NCI-H2171 (cell line): Measurements from ENCODE around the gene FOXL3.

Experiments
- DNase-seq: peaks from one replicate; lab custom pipeline; 2025; lab: John Stamatoyannopoulos, UW

The FOXL3 gene

DNA sequence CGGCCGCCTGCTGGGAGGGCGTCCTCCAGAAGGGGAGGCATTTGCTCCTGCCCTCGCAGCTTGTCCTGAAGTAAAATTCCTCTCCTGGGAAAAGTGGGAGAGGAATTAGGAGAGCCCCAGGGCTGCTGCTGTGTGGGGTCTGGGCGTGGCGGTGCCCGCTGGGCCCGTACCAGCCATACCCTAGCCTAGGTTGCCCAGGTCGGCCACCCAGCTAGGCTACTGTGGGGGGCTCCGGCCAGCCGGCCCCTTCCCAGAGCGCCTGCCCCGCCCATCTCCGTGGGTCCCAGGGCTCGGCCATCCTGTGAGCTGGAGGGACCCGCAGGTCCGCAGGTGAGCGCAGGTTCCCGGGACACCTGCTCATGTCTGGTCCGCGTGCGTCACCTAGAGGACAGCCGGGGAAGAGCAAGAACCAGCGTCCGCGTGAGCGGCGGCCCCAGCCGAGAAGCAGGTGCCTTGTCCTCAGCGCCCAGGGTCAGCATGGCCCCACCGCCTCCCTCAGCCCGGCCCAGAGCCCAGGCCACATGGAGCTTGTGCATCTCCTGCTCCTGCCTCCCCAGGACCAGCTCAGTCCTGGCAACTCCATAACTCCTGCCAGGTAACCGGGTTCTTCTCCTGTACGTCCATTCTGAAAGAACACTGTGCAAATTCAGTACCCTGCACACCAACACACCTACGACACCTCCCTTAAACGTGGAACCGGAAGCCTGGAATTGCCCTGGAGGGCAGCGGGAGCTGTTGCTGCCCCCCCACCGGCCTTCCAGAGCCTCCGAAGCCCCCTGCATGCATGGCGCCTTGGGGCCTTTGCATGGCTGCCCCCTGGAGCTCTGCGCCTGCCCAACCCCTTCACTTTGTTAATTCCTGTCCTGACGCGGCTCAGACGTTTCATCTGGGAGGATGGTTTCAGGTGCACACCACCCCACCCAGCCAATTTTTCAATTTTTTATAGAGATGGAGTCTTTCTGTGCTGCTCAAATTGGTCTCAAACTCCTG lies 22.8 kb upstream of the FOXL3 start:
- DNase-seq = no peak

DNA sequence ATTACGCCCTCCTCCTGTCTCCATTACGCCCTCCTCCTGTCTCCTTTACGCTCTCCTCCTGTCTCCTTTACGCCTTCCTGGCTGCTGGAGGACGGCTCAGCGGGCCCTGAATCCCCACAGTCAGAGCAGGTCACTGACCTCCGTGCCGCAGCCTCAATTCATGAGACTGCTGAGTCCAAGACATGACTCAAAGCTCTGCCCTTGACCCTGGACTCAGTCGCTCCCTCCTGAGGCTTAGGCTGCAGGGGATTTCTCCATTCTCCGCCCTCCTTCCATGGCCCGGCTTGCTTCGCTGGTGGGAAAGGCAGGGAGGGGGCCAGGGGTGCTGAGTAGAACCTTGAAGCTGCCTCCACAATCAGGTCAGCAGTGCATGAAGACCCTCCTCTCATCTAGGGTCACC lies 21.0 kb upstream of the FOXL3 start:
- no peak for DNase-seq

DNA sequence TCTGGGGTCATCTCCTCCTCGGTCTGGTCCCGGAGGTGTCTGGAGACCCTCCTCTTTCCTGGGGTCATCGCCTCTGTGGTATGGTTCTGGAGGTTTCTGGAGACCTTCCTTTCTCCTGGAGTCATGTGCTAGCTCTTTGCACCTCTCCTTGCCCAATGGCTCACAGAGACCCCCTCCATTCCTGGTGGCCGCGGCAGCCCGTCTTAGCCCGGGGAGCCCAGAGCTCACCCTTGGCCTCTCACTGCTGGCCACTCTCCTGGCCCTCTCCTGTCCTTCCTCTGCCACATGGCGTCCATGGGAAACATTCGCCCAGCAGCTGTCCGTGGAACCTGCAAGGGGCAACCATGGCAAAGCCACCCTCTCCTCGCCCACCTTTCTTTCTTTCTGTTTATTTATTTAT lies 20.2 kb upstream of the FOXL3 start:
- DNase-seq = no peak

DNA sequence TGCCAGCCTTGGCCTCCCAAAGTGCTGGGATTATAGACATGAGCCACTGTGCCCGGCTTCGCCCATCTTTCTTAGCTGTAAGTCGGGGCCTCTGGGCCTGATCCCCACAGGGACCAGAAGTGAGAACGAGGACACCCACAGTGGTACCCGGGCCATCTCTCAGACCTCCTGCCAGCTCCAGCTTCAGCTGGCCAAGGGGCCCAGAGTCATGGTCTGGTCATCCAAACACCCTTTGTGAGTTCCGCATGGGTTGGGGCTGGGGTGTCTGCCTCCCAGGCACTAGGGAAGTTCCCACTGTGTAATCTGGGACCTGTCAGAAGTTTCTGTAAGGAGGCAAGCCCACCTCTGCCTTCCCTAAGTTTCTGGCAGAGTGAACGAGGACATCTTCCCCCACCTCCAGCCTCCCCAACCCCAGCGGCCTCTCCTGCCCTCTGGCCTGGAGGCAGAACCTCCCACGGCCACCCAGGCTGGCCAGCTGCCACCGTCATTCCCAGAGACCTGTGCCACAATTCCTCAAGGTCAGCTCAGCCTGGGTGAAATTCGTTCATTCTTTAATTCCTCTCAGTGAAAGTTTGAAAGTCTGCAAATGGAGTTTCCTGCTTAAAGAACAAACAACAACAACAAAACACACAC lies 19.5 kb upstream of the FOXL3 start:
- no peak for DNase-seq

DNA sequence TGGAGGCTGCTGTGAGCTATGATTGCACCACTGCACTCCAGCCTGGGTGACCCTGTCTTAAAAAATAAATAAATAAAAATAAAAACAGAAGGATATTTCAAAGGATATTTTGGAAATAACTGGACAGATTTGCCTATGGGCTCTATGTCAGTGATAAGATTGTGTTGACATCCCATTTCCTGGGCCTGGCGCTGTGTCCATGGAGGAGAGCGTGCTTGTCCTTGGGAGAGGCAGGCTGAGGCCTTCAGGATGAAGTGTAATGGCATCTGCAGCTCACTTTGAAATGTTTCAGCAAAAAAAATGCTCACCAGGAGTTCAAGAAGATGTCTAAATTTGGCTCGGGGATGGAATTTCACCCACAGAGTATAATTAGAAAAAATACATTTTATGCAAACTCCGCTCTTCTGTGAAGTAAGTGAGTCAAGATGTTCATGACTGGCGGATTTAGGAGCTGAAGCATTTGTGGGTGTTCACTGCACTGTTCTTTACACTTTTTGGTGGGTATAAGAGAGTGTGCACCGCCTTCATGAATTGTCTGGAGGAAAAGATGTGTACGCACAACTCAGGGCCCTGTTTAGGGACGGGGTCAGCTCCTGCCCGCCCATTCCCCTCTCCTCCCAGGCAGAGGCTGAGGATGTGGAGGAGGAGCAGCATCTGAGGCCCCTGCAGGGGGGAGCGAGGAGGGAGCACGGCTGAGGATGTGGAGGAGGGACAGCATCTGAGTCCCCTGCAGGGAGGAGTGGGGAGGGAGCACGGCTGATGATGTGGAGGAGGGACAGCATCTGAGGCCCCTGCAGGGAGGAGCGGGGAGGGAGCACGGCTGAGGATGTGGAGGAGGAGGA lies 18.5 kb upstream of the FOXL3 start:
- no peak for DNase-seq

DNA sequence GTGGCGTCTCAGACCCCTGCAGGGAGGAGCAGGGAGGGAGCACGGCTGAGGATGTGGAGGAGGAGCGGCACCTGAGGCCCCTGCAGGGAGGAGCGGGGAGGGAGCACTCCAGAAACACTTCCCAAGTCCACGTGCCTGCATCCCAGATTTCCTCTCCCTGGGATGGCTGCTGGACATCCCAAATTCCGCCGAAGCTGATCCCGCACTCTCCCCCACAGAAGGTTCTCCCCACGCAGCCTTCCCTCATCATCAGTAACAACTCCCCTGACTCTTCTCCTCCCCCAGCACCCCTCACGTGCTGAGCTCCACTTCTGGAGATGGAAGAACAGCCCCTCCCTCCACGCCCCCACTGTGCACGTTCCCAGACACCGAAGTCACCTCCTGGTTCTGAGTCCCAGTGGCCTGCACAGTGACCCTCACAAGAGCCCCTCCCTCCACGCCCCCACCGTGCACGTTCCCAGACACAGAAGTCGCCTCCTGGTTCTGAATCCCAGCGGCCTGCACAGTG lies 17.8 kb upstream of the FOXL3 start:
- no peak for DNase-seq

DNA sequence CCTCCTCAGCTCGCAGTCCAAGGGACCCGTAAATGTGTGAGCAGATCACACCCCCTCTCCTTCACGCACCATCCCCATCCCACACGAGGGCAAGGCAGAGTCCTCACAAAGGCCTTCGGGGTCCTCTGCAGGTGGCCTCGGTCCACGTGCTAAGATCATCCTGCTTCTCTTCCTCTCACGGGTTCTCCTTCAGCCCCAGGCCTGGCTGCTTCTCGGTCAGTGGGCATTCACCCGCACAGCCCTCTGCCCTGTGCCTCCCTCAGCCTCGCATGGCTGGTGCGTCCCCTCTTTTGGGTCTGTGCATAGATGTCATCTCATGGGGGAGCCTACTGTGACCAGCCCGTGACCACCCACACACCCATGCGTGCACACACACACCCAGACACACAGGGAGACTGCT lies 17.3 kb upstream of the FOXL3 start:
- no peak for DNase-seq

DNA sequence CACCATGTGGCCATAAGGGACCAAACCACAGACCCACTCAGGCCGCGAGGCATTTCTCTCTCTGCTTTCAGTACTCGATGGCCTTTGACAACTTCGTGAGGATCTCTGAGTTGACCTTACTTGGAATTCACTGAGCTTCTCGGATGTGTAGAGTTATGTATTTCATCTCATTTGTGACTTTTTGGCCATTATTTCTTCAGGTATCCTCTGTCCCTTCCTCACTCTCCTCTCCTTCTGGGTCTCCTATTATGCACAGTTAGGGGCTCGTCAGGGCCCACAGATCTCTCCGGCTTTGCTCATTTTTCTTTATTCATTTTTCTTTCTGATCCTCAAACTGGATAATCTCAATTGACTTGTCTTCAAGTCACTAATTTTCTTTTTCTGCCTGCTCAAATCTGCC lies 16.6 kb upstream of the FOXL3 start:
- DNase-seq = no peak

DNA sequence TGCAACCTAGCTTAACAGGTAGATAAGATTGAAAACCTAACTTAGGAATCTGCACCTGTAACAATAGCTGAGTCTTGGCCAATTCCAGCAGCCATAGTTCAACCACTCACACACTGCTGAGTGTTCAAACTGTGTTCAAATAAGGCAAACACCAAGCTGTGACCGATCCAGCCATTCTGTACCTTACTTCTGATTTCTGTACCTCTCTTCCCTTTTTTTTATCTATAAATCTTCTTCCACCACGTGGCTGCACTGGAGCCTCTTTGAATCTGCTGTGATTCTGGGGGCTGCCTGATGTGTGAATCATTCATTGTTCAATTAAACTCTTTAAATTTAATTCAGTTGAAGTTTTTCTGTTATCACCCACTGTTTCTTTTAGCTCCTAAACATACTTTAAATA lies 15.7 kb upstream of the FOXL3 start:
- DNase-seq = no peak

DNA sequence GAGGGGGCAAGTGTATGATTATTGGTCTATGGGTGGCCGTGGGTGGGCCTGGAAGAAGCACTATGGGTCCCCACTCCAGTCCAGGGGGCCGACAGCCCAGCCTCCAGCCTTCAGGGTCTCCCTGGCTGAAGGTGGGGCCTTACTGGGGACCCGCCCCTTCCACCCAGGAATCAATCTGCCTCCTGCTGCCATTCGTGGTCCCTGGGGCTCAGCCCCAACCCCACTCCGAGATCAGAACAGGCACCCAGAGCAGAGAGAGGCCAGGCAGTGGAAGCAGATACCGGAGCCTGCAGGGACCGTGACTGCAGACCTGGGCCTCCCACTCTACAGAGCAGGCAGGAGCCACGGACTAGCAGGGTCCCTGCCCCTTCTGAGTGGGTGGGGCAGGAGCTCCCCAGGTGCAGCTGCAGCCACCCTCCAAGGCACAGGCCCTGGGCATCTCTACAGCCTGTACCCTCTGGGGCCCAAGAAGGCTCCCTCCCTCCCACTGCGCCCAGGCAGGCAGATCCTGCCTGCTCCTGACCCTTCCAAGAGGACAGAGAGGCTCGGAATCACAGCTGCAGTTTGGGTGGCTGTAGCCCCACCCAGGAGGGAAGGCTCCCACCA lies 13.6 kb upstream of the FOXL3 start:
- no peak for DNase-seq

DNA sequence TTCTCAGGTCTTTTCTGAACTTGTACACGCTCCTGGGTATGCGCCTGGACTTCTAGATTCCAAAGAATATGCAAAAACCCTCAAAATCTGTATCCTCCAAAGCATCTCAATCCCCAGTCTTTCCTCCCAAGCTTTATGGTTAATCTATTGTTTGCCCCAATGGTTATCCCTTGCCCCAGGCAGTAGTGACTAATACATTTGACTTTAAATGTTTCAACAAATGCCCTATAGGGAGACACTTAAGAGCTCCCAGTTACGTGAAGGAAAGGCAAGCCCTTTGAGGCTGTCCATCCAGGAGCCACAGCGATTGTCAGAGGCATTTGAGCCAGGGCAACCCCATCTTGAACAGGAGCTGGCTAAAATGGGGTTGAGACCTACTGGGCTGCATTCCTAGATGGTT lies 12.7 kb upstream of the FOXL3 start:
- no peak for DNase-seq

DNA sequence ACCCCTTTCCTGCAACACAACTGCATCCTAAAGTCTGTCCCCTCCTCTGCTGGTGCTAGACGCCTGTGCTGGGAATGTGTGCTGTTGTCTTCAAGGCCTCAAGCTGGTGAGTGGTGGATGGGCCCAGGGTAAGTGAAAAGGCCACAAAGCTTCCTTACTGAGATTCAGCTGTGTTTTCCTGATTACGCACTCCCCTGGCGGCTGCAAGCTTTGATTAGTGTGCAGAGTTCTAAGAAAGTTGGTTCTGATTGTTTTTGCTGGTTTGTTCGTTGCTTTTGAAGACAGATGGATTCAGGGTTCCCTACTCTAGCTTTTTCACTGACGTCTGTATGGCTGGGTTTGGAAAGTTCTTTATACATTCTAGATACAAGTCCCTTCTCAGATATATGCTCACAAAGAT lies 11.9 kb upstream of the FOXL3 start:
- DNase-seq = no peak

DNA sequence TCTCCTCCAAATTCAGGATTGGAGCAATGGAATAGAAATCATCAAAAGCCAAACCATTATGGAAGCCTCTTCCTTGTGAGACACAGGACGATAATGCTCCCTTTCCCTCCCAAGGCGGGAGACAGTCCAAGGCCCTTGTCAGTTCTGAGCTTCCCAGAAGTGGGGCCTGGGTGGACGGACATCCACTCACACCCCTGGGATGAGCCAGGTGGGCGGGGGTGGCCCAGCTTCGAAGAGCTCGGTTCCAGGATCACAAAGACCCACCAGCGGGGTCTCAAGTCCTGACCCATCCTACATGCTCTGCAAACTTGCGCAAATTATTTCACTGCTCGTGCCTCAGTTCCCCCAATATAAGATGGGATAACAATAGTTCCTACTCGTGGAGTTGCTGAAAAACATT lies 10.1 kb upstream of the FOXL3 start:
- DNase-seq = no peak

DNA sequence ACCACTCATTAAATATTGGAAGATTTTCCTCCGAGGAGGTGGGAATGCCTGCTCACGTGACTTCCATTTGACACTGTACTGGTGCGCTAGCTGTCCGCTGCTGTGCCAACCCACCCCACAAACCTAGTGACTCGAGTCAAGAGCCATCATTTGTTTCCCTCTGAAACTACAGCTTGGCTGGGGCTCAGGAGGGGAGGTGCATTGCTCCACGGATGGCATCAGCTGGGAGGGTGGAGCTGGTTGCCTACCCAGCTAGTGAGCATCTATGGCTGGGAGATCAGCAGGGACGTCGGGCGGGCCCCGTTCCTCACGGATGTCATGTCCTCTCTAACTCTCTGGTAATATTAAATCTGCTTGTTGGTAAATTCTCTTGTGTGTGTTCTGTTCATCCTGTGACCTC lies 9.5 kb upstream of the FOXL3 start:
- DNase-seq = no peak

DNA sequence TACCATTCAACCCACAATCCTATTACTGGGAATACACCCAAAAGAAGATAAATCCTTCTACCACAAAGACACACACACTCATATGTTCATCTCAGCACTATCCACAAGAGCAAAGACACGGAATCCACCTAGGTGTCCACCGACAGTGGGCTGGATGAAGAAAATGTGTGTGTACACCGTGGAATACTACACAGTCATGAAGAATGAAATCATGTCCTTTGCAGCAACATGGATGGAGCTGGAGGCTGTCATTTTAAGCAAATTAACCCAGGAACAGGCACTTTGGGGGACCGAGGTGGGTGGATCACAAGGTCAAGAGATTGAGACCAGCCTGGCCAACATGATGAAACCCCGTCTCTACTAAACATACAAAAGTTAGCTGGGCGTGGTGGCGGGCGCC lies 8.3 kb upstream of the FOXL3 start:
- no peak for DNase-seq

DNA sequence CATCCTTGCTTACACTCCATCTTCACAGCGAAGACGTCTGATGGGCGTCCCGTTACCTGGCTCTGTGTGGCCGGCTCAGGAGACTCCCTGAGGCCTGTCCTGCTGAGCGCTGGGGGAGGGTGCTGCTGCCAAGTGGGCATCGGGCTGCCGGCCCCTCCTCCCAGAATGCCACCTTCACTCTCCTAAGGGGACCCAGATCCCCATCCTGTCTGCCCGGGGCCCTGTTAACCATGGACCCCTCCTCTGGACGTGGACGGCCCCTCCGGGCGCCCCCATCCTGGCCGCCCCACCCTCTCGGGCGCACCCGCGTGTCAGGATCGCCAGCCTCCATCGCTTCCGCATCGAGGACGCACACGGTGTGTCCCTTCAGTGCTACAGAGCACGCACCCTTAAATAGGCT lies 7.3 kb upstream of the FOXL3 start:
- no peak for DNase-seq

DNA sequence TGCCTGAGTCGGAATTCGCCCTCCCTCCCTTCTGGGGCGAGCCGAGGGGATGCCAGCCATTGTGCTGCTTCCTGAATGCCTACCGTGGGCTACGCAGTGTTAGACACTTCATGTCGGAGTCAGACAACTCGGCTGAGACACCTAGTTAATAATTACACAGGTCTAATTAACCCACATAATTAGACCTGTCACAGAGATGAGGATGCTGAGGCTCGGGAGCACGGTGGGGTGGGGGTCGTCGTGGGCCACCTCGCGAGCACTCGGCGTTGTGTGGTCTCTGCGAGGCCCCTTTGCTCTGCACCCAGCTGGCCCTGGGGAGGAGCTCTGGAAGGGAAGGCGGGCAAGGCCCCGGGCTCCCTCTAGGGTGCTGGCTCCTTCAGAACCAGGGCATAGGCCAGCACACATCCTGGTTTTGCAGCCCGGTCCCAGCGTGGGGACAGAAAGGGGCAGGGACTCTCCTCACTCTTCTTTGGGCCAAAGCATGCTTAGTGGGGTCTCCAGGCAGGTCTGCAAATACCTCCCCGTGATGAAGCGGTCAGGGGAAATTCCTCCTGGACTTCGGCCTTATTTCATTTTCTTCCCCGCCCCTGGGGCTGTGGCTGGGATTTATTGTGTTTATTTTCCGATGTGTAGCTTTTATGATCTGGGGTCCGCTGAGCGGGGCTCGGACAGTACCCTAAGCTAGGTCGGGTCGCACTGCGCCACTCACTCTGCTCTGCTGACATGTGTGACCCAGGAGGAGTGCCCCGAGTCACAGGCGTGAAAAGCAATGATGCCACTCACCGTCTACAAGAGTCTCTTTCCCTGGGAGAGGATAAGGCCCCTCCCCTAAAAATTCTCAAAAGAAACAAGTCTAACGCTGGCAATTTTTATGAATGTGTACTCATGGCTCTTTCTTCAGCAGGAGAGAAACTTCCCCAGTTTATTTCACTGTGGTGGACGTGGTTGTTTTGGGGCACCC lies 4.9 kb upstream of the FOXL3 start:
- DNase-seq = no peak

DNA sequence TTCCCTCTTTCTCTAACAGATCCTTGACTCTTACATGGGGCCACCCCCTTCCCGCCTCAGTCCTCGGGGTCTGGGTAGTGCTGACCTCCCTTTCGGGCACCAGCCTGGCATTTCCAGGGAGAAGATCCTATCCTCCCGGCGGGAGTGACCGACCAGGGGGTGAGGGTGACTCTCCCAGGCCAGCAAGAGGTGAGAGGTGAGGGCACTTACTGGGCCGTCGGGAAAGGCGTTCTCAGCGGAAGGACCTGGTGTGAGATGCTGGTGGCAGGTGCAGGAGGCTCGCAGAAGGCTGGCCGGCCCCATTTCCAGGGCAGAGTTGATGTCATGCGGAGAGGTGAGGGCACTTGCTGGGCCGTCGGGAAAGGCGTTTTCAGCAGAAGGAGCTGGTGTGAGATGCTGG lies 4.2 kb upstream of the FOXL3 start:
- no peak for DNase-seq

DNA sequence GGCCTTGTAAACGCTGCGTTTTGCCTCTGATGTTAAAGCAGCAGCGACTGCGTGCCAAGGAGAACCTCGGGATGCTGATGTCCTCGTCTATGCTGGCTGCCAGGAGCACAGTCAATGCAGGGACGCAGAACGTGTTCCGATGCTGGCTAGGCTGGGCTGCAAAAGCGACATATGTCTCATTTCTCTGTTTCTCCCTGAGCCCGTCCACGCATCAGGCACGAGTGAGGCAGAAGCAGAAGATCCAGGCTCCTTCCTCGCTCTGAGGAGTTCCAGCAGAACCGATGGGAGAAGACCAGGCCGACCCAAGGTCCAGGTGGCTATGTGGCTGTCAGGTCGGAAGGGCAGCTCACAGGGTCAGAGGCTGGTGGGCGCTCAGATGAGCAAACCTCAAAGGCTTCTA lies 3.7 kb upstream of the FOXL3 start:
- DNase-seq = no peak

DNA sequence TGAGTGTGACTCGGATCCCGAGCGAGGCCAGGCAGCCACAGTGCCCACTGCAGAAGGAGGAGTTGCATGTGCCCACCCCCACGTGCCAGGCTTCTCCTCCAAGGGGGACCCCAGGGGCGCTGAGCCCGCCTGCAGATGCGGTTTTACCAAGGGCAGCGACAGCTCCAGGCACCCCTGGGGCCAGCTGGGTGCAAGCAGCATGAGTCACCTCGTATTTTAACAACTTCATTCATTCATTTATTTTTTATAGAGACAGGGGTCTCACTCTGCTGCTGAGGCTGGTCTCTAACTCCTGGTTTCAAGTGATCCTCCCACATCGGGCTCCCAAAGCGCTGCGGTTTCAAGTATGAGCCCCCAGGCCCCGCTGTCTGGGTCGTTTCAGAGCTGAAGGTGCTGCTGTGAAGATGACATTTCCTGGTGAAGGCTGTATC lies 1.3 kb upstream of the FOXL3 start:
- no peak for DNase-seq

DNA sequence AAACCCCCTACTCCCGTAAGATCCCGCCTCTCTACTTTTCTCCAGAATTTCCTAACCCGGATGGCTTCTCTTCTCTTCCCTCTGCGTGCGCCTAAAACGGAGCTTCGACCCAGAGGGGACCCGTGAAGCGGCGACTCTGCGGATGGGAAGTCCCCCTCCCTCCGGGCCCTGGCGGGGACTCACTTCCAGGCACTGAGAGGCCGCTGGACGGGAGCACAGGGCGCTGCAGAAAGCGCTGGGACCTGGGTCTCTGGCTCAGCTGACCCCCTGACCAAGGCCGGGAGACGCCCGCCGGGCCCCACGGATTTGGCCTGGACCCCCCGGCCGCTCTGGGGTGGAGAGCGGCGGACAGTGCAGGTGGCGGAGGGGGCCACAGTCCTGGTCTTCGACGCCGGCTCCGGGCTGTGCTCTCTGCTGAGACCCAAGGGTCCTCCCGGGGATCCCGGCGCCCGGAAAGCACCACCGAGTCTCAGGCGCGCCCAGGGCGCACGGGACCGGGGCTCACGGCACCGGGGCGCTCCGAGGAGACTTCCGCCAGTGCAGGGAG lies 688 bp upstream of the FOXL3 start:
- DNase-seq = no peak
